Natural killer cell (primary cell): ENCODE results near the gene GLIS1. TPM values are rescaled to one million over a fixed set of nuclear protein-coding genes. Genes with fewer than 3 reads are reported as not detected.

ENCODE experiments used
- ATAC-seq, 3 donors: fragments of 150-1000 bp in 2 of 3; fragments of 200-7000 bp in 1 of 3; cut with Tn5 transposase; 1 replicate in 1 of 3; 2 replicates in 2 of 3; pipeline ENCODE4 v1.10.0; 2021; ENCODE audit warnings: mild to moderate bottlenecking in 2 of 3, moderate library complexity in 2 of 3
- DNase-seq, 2 donors: peaks; one replicate each; pipeline versions ENCODE4 v3.0.0 to v3.0.0-alpha.2; 2013 to 2021; ENCODE audit warnings: mixed read lengths in 1 of 2
- H3K27ac ChIP-seq: one replicate; pipeline ENCODE4 v1.5.1; 2013; ENCODE audit warnings: mild to moderate bottlenecking, low read length
- H3K27me3 ChIP-seq: one replicate; pipeline ENCODE4 v1.6.1; 2013; ENCODE audit warnings: low read length; ENCODE audit not compliant: control insufficient read depth, insufficient read depth
- H3K36me3 ChIP-seq: one replicate; pipeline ENCODE4 v1.6.1; 2013; ENCODE audit warnings: low read length; ENCODE audit not compliant: control insufficient read depth, insufficient read depth
- H3K4me1 ChIP-seq: one replicate; pipeline ENCODE4 v1.6.1; 2013; ENCODE audit warnings: low read length; ENCODE audit not compliant: control insufficient read depth, insufficient read depth
- H3K4me3 ChIP-seq: one replicate; pipeline ENCODE4 v1.5.1; 2013; ENCODE audit warnings: low read length
- H3K9me3 ChIP-seq: one replicate; pipeline ENCODE4 v1.6.1; 2013; ENCODE audit warnings: low read length; ENCODE audit not compliant: control insufficient read depth, insufficient read depth
- H3K27ac Mint-ChIP-seq, 2 donors: one replicate each; pipeline ENCODE4 v1.8.0; 2022; ENCODE audit warnings: mild to moderate bottlenecking in 2 of 2, mixed read lengths in 2 of 2, moderate library complexity in 1 of 2
- H3K27me3 Mint-ChIP-seq, 2 donors: one replicate each; pipeline ENCODE4 v1.8.0; 2022; ENCODE audit warnings: low read depth in 2 of 2, mixed read lengths in 2 of 2
- H3K36me3 Mint-ChIP-seq: one replicate; pipeline ENCODE4 v1.8.0; 2022; ENCODE audit warnings: mixed read lengths
- H3K4me1 Mint-ChIP-seq, 2 donors: one replicate each; pipeline ENCODE4 v1.8.0; 2022; ENCODE audit warnings: mixed read lengths in 2 of 2
- H3K4me3 Mint-ChIP-seq: one replicate; pipeline ENCODE4 v1.8.0; 2022; ENCODE audit warnings: mild to moderate bottlenecking, moderate library complexity, mixed read lengths
- H3K9me3 Mint-ChIP-seq, 2 donors: one replicate each; pipeline ENCODE4 v1.8.0; 2022; ENCODE audit warnings: mixed read lengths in 2 of 2
- WGBS: methylation state at CpG from one replicate; pipeline ENCODE4 v1.1.7; 2013; ENCODE audit warnings: missing lambda C conversion rate; ENCODE audit not compliant: insufficient coverage; 5-methylcytosine and 5-hydroxymethylcytosine counted together
- intact Hi-C: fragments of 100-400 bp; cut with micrococcal nuclease; formaldehyde crosslinking; loops from one replicate; pipeline ENCODE4 v1.14.2; 2022
- total RNA-seq, 4 donors: library from RNA; stranded (reverse); fragments of 120-200 nt in 1 of 4; gene quantifications; one replicate each; pipeline versions ENCODE4 v1.2.3 to v1.2.4, GENCODE V29; 2013 to 2022
- TF ChIP-seq, protein P1 (sequence below): fragments of 200-600 bp; IDR thresholded peaks from one replicate; pipeline ENCODE4 v1.8.0; 2022; ENCODE audit warnings: antibody characterized with exemption

GLIS1 gene
- total RNA-seq, 3 donors from 2014 or later (not counting 1 experiment from before 2014, with no cell fraction given), result not detected

DNA sequence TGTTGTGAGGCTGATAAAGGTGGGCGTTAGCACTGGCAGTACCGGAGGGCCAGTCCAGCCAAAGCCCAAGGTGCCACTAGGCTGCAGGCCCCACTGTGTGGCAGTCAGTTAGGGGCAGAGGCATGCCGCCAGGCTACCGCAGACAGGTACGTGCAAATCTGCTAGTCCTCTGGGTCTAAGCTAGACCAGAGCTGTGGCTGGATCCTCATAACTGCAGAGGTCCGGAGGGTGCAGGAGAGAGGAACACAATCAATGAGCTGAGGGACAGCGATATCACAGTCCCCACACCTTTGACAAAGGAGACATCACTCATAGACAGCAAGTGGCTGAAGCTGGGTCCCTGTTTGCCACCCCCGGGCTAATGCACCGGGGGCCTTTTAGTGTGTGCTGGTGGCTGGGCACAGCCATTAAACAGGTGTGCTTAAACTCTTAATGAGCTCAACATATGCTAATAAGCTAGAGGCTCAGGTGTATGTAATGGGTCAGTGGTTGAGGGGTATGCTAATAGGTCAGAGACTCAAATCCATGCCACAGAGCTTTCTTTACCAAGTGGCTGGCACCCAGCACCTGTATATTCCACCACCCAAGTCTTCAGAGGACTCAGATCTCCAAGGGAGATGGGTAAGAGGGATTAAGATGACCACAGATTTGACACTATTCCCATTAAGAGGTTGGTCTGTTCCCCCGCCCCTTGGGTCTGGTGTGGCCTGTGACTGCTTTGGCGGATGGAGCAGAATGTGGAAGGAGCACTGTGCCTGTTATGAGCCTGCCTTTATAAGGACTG lies 82.0 kb downstream of the GLIS1 start:
- TF ChIP-seq, protein P1, sequence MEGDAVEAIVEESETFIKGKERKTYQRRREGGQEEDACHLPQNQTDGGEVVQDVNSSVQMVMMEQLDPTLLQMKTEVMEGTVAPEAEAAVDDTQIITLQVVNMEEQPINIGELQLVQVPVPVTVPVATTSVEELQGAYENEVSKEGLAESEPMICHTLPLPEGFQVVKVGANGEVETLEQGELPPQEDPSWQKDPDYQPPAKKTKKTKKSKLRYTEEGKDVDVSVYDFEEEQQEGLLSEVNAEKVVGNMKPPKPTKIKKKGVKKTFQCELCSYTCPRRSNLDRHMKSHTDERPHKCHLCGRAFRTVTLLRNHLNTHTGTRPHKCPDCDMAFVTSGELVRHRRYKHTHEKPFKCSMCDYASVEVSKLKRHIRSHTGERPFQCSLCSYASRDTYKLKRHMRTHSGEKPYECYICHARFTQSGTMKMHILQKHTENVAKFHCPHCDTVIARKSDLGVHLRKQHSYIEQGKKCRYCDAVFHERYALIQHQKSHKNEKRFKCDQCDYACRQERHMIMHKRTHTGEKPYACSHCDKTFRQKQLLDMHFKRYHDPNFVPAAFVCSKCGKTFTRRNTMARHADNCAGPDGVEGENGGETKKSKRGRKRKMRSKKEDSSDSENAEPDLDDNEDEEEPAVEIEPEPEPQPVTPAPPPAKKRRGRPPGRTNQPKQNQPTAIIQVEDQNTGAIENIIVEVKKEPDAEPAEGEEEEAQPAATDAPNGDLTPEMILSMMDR, result no peak
- WGBS, result 91% methylated on average over 11 of the region's 11 CpGs
- Mint-ChIP-seq H3K27ac (no peak overlapping the region), H3K4me3 (no peak overlapping the region), H3K4me1 (no peaks in the 10 kb centered on the region), H3K36me3 (no peaks in the 10 kb centered on the region), H3K27me3 (peaks cover 13 to 17% of the 10 kb centered on the region in 2 donors), H3K9me3 (no peaks in the 10 kb centered on the region)
- intact Hi-C loops, result no loop called here
- Histone ChIP-seq H3K27ac (no peak overlapping the region), H3K9me3 (no peaks in the 10 kb centered on the region), H3K36me3 (no peaks in the 10 kb centered on the region), H3K4me1 (no peaks in the 10 kb centered on the region), H3K4me3 (no peak overlapping the region), H3K27me3 (no peaks in the 10 kb centered on the region)
- ATAC-seq (no peak), DNase-seq (no peak)

DNA sequence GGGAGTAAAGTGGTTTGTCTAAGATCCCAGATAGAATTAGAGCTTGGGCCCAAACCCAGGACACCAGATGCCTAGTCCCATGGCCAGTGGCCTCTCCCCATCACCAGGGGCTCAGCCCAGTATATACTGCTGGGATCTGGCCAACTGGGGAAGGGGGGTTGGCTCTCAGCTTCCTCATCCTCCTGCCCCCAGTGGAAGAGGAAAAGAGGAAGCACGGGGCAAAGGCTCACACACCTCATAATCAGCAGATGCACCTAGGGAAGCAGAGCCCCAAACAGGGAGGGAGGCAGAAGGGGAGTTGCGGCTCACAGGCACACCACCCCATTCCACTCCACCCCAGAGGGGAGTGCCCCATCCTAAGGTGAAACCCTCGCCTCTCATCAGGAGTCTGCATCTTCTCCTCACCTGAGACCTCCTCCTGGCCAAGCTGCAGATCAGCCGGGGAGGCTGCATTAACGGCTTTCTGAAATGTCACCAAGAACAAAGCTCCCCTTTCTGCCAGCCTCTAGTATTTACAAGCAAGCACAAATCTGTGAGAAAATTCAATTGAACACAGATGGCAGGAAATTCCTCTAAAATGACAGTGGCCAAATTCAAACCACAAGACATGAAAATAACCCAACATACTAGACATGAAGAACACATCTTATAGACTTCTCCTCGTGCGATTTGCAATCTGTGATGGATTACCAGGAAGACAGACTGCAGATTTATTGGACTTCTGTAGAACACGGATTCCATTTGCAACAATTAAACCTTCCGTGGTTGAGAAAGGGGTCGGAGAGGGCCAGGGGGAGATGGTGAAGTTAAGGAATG lies 82.8 kb downstream of the GLIS1 start:
- Histone ChIP-seq H3K27me3 (no peaks in the 10 kb centered on the region), H3K36me3 (no peaks in the 10 kb centered on the region), H3K4me3 (no peak overlapping the region), H3K9me3 (no peaks in the 10 kb centered on the region), H3K4me1 (no peaks in the 10 kb centered on the region), H3K27ac (no peak overlapping the region)
- Mint-ChIP-seq H3K9me3 (no peaks in the 10 kb centered on the region), H3K4me3 (no peak overlapping the region), H3K36me3 (no peaks in the 10 kb centered on the region), H3K27me3 (peaks cover 13 to 17% of the 10 kb centered on the region in 2 donors), H3K27ac (no peak overlapping the region), H3K4me1 (no peaks in the 10 kb centered on the region)
- intact Hi-C loops, result no loop called here
- DNase-seq (no peak), ATAC-seq (no peak)
- TF ChIP-seq, protein P1, result no peak
- 23% methylated on average over 9 of the region's 10 CpGs for WGBS

DNA sequence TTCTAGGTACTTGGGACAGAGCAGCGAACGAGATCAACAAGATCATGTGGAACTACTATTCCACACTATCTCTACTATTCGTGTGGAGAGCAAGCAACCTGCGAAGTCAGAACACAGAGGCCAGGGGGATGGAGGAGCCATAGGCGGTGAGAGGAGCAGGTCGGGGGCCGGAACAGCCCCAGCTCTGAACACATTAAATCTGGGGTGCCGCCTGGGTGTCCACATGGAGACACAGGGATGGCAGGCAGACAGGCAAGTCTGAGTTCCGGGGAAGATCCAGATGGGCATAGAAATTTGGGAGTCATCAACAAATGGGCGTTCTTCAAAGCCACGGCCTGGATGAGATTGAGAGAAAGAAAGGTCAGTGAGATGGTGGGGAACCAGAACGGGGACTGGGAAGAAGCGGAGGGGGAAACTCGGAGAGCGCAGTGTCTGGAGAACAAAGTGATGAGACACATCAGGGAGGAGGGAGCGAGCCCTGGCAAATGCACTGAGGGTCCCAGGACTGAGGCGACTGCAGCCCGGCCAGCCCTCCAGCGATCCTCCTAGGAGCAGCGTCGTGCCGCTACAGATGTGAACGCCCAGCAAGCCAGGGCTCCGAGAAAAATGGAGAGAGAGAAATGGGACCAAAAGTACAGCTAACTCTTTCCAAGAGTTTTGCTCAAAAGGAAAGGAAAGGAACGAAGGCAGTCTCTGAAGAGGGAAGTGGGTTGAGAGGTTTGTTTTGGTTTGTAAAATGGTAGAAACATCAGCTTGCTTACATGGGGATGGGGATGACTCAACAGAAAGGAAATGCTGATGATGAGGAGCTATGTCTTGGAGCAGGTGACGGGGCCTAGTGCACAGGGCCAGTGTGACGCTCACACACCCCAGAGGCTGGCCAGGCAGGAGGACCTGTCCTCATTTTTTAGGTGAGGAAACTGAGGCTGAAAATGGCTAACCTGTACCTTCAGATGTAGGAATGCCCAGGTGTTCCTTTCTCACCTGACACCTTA lies 84.5 kb downstream of the GLIS1 start:
- H3K27ac ChIP-seq, result no peak overlapping the region
- 81% methylated on average over 27 of the region's 27 CpGs for WGBS
- H3K9me3 ChIP-seq, result no peaks in the 10 kb centered on the region
- H3K4me1 ChIP-seq, result no peaks in the 10 kb centered on the region
- no peak overlapping the region for H3K4me3 ChIP-seq
- no peaks in the 10 kb centered on the region for H3K9me3 Mint-ChIP-seq
- H3K4me3 Mint-ChIP-seq, result no peak overlapping the region
- H3K27me3 Mint-ChIP-seq, result peaks cover 13 to 20% of the 10 kb centered on the region in 2 donors
- no peaks in the 10 kb centered on the region for H3K36me3 Mint-ChIP-seq
- ATAC-seq (no peak), DNase-seq (no peak)
- H3K27me3 ChIP-seq, result no peaks in the 10 kb centered on the region
- TF ChIP-seq, protein P1, result no peak
- no peak overlapping the region for H3K27ac Mint-ChIP-seq
- no peaks in the 10 kb centered on the region for H3K4me1 Mint-ChIP-seq
- intact Hi-C loops, result no loop called here
- H3K36me3 ChIP-seq, result no peaks in the 10 kb centered on the region
